ENCODE measurements around the gene TXNDC15. TPM values are rescaled to one million over a fixed set of nuclear protein-coding genes. Genes with fewer than 3 reads are reported as not detected.
"Not testable (repeated sequence)": the region's sequence is repeated elsewhere in the genome, so short reads cannot be mapped to it uniquely, and the experiment has no call there.

TXNDC15 gene
- total and polyA plus RNA-seq, 5 experiments from 2014 or later = 8.7 to 37.8 (median 12.2) TPM

GRCh38 chr5:134879456-134879855, 5.3 kb downstream of the TXNDC15 start:
- Mint-ChIP-seq H3K27ac (peak overlapping the region in 6 of 10 donors; percentile 2 to 83 (median 48)), H3K36me3 (peaks cover 0 to 18% (median 2%) of the 10 kb centered on the region in 3 donors), H3K4me1 (peaks cover 28 to 59% (median 50%) of the 10 kb centered on the region in 4 donors), H3K9me3 (no peaks in the 10 kb centered on the region), H3K27me3 (no peaks in the 10 kb centered on the region), H3K4me3 (peak overlapping the region in 2 of 10 donors; percentile 9 to 15)
- ATAC-seq (no peak), DNase-seq (no peak)
- POLR2A ChIA-PET = interaction anchor here (0.6 kb wide), 2 partner anchors 18 to 238 kb away, joined by 3 read pairs; no protein-coding TSS in a partner anchor

DNA sequence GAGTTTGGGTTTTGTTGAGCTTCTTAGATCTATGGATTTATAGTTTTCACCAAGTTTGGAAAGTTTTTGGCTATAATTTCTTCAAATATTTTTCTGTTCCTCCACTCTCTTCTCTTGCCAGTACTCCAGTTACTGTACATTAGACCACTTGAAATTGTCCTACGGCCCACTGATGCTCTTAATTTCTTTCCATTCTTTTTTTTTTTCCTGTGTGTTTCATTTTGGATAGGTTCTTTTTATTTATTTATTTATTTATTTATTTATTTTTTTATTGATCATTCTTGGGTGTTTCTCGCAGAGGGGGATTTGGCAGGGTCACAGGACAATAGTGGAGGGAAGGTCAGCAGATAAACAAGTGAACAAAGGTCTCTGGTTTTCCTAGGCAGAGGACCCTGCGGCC, 6.8 kb downstream of the TXNDC15 start:
- not testable (repeated sequence) for H3K27me3 Mint-ChIP-seq, H3K4me3 Mint-ChIP-seq, ATAC-seq, H3K9me3 Mint-ChIP-seq, DNase-seq
- H3K36me3 Mint-ChIP-seq = peaks cover 0 to 18% (median 2%) of the 10 kb centered on the region in 3 donors
- peaks cover 30 to 59% (median 47%) of the 10 kb centered on the region in 4 donors for H3K4me1 Mint-ChIP-seq
- H3K27ac Mint-ChIP-seq = peak overlapping the region in 3 of 10 donors; percentile 16 to 63 (median 34)
- POLR2A ChIA-PET = interaction anchor here (0.6 kb wide), 1 partner anchor 31 kb away, joined by 7 read pairs; no protein-coding TSS in a partner anchor

GRCh38 chr5:134881711-134882110, 7.5 kb downstream of the TXNDC15 start:
- H3K27ac Mint-ChIP-seq, POLR2A ChIA-PET, ATAC-seq, DNase-seq, H3K4me3 Mint-ChIP-seq, H3K27me3 Mint-ChIP-seq, H3K9me3 Mint-ChIP-seq: not testable (repeated sequence)
- H3K36me3 Mint-ChIP-seq = peaks cover 0 to 17% (median 2%) of the 10 kb centered on the region in 3 donors
- peaks cover 23 to 57% (median 39%) of the 10 kb centered on the region in 4 donors for H3K4me1 Mint-ChIP-seq

DNA sequence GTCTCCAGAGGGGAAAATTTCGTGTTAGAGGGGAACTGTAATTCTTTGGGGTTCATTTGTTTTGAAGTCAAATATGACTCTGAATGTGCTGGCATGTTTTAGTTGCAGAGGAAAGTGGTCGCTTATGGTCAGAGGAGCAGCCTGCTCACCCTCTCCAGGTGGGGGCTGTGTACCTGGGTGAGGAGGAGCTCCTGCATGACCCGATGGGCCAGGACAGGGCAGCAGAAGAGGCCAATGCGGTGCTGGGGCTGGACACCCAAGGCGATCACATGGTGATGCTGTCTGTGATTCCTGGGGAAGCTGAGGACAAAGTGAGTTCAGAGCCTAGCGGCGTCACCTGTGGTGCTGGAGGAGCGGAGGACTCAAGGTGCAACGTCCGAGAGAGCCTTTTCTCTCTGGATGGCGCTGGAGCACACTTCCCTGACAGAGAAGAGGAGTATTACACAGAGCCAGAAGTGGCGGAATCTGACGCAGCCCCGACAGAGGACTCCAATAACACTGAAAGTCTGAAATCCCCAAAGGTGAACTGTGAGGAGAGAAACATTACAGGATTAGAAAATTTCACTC, 13.5 kb downstream of the TXNDC15 start:
- no peak for DNase-seq
- Mint-ChIP-seq H3K9me3 (no peaks in the 10 kb centered on the region), H3K36me3 (peaks cover 0 to 44% (median 18%) of the 10 kb centered on the region in 3 donors), H3K27me3 (no peaks in the 10 kb centered on the region), H3K4me1 (peaks cover 5 to 32% (median 7%) of the 10 kb centered on the region in 4 donors), H3K4me3 (no peak overlapping the region), H3K27ac (peak overlapping the region in 2 of 10 donors; percentile 22 to 73)
- POLR2A ChIA-PET = no interaction called here
- ATAC-seq = no peak

DNA sequence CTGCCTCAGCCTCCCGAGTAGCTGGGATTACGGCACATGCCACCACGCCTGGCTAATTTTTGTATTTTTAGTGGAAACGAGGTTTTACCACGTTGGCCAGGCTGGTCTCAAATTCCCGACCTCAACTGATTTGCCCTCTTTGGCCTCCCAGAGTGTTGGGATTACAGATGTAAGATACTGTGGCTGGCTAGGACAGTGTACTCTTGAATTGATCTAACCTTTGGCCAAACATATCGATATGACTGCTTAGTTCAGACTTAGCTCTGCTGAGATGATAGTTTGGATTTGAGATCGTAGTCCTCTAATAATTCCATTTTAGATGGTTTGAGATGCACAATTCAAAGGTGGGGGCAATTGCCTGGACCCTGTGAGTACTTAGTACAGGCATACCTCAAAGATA, 15.2 kb downstream of the TXNDC15 start:
- POLR2A ChIA-PET = interaction anchor here (1.5 kb wide), 1 partner anchor 15 kb away, joined by 3 read pairs; the partner anchor contains the start of gene PCBD2
- no peak for ATAC-seq
- peaks cover 5 to 28% (median 7%) of the 10 kb centered on the region in 4 donors for H3K4me1 Mint-ChIP-seq
- H3K27ac Mint-ChIP-seq = peak overlapping the region in 1 of 10 donors; percentile 40
- H3K27me3 Mint-ChIP-seq = no peaks in the 10 kb centered on the region
- H3K36me3 Mint-ChIP-seq = peaks cover 0 to 58% (median 22%) of the 10 kb centered on the region in 3 donors
- H3K4me3 Mint-ChIP-seq = no peak overlapping the region
- no peaks in the 10 kb centered on the region for H3K9me3 Mint-ChIP-seq
- DNase-seq = no peak

- Mint-ChIP-seq H3K36me3 (peaks cover 0 to 78% (median 22%) of the 10 kb centered on the region in 3 donors), H3K4me1 (peaks cover 0 to 14% (median 0%) of the 10 kb centered on the region in 4 donors), H3K4me3 (no peak overlapping the region), H3K27me3 (no peaks in the 10 kb centered on the region), H3K27ac (peak overlapping the region in 1 of 10 donors; percentile 29), H3K9me3 (no peaks in the 10 kb centered on the region)
- DNase-seq (no peak), ATAC-seq (no peak)
- POLR2A ChIA-PET = no interaction called here
Observed at GRCh38 chr5:134891473-134891872, 17.3 kb downstream of the TXNDC15 start.

DNA sequence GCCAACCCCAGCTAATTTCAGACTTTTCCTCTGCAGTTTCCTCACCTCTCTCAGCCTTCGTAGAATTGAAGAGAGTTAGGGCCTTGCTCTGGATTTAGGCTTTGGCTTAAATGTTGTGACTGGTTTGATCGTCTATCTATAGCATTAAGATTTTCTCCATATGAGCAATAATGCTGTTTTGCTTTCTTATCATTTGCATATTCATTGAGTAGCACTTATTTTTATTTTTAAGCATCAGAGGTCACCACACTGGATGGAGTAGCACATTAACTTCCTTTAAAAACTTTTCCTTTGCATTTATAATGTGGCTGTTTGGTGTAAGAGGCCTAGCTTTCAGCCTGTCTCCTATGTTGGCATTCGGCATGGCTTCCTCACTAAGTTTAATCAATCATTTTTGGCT, 18.1 kb downstream of the TXNDC15 start:
- Mint-ChIP-seq H3K27ac (peak overlapping the region in 1 of 10 donors; percentile 6), H3K36me3 (peaks cover 0 to 82% (median 22%) of the 10 kb centered on the region in 3 donors), H3K4me3 (no peak overlapping the region), H3K27me3 (no peaks in the 10 kb centered on the region), H3K9me3 (no peaks in the 10 kb centered on the region), H3K4me1 (peaks cover 0 to 14% (median 0%) of the 10 kb centered on the region in 4 donors)
- DNase-seq (no peak), ATAC-seq (no peak)
- POLR2A ChIA-PET = interaction anchor here (0.6 kb wide), 1 partner anchor 130 kb away, joined by 6 read pairs; no protein-coding TSS in a partner anchor

DNA sequence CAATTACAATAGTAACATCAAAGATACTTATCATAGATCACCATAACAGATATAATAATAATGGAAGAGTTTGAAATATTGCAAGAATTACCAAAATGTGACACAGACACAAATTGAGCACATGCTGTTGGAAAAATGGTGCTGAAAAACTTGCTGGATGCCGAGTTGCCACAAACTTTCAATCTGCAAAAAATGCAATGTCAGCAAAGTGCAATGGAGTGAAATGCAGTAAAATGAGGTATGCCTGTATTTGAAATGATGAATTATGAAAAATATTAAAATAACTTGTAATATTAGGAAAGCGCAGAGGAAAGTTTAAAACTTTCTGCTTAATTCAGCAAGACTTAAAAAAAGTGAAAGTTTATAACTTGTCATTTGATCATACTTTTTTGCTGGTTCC, 18.8 kb downstream of the TXNDC15 start:
- Mint-ChIP-seq H3K27me3 (no peaks in the 10 kb centered on the region), H3K9me3 (no peaks in the 10 kb centered on the region), H3K4me3 (no peak overlapping the region), H3K27ac (peak overlapping the region in 1 of 10 donors; percentile 29), H3K4me1 (peaks cover 0 to 9% (median 0%) of the 10 kb centered on the region in 4 donors), H3K36me3 (peaks cover 0 to 80% (median 19%) of the 10 kb centered on the region in 3 donors)
- POLR2A ChIA-PET = no interaction called here
- ATAC-seq = no peak
- no peak for DNase-seq

- POLR2A ChIA-PET = no interaction called here
- no peak for ATAC-seq
Observed at GRCh38 chr5:134893748-134894505, 19.8 kb downstream of the TXNDC15 start.

GRCh38 chr5:134902071-134902801, 28.1 kb downstream of the TXNDC15 start:
- no peaks in the 10 kb centered on the region for H3K9me3 Mint-ChIP-seq
- H3K27ac Mint-ChIP-seq = peak overlapping the region in 6 of 10 donors; percentile 52 to 89 (median 68)
- H3K4me1 Mint-ChIP-seq = peaks cover 0 to 27% (median 6%) of the 10 kb centered on the region in 4 donors
- no peaks in the 10 kb centered on the region for H3K27me3 Mint-ChIP-seq
- ATAC-seq (no peak), DNase-seq (no peak)
- peaks cover 0 to 29% (median 3%) of the 10 kb centered on the region in 3 donors for H3K36me3 Mint-ChIP-seq
- POLR2A ChIA-PET = interaction anchor here (2.0 kb wide), 1 partner anchor 164 kb away, joined by 4 read pairs; the partner anchor contains the start of gene CAMLG
- H3K4me3 Mint-ChIP-seq = peak overlapping the region in 4 of 10 donors; percentile 18 to 34 (median 24)

More at GRCh38 chr5:134893748-134894505, 19.8 kb downstream of the TXNDC15 start:
- peaks cover 0 to 9% (median 0%) of the 10 kb centered on the region in 4 donors for H3K4me1 Mint-ChIP-seq
- DNase-seq = no peak
- H3K27me3 Mint-ChIP-seq = no peaks in the 10 kb centered on the region
- no peaks in the 10 kb centered on the region for H3K9me3 Mint-ChIP-seq
- H3K4me3 Mint-ChIP-seq = peak overlapping the region in 1 of 10 donors; percentile 15
- H3K27ac Mint-ChIP-seq = peak overlapping the region in 2 of 10 donors; percentile 16 to 87
- H3K36me3 Mint-ChIP-seq = peaks cover 0 to 80% (median 17%) of the 10 kb centered on the region in 3 donors

GRCh38 chr5:134904610-134905245, 30.6 kb downstream of the TXNDC15 start, which contains the start of gene PCBD2:
TSS of gene PCBD2 (plus strand) at chr5:134905131. CDS start at chr5:134905140, 9 bp downstream.
- no peaks in the 10 kb centered on the region for H3K9me3 Mint-ChIP-seq
- peak within 1 kb of the TSS; percentile 97 to 99 (median 99) for H3K27ac Mint-ChIP-seq
- peaks cover 0 to 27% (median 6%) of the 10 kb centered on the region in 4 donors for H3K4me1 Mint-ChIP-seq
- POLR2A ChIA-PET = interaction anchor here (0.7 to 3.8 kb wide), 27 partner anchors 16 to 1941 kb away, joined by 3 to 48 read pairs (median 5); partner anchors contain the start of genes AFF4, C5orf24, CAMLG and CDKN2AIPNL
- peaks cover 0 to 10% (median 3%) of the 10 kb centered on the region in 3 donors for H3K36me3 Mint-ChIP-seq
- ATAC-seq (peak; percentile 79 to 88), DNase-seq (peak; percentile 83 to 94 (median 90))
- no peaks in the 10 kb centered on the region for H3K27me3 Mint-ChIP-seq
- H3K4me3 Mint-ChIP-seq = peak within 1 kb of the TSS; percentile 92 to 97 (median 95)
